Activated naive CD4-positive, alpha-beta T cell treated with Interleukin-2 at 50 U/mL for 16 hours (primary cell): ENCODE data around the gene PERCC1.
A peak's percentile ranks its signal among the peaks of the same experiment; 100 is the strongest.

ENCODE experiments used
- DNase-seq: peaks from one replicate; pipeline ENCODE4 v3.0.0-alpha.2; 2020

Gene PERCC1

DNA sequence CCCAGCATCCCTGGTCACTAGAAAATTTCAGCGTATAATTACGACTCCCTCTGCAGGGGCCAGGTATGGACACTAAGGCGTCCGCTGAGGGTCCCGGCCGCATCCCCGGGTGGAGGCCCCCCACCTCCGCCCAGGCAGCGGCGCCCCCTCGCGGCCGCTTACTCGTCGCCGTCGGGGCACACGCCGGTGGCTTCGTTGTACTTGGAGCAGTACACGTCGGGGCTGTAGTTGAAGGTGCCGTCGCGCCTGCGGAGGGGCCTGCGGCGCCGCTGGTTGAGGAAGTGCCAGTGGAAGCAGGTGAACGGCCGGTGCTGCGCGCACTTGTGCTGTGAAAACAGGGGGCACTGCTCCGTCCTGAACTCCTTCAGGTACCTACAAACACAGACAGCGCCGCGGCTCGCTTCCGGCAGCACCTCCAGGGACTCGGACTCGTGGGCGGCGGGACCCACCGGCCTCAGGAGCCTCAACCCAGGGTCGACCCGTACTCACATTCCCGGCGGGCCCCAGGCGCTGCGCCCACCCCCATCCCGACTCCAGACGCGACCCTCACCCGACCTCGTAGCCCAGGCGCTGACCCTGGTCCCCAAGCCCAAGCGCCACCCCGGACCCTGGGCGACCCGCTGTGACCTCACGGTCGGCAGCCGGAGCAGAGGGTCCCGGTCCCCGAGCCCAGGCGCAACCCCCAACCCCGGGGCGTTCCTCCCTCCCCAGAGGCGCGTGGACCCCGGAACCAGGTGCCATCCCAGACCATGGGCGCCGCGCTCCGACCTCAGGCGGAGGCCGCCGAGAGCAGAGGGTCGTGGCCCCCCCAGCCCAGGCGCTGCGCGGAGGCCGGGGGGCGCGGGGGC lies 17.0 kb upstream of the PERCC1 start:
- peak; percentile 66 for DNase-seq

DNA sequence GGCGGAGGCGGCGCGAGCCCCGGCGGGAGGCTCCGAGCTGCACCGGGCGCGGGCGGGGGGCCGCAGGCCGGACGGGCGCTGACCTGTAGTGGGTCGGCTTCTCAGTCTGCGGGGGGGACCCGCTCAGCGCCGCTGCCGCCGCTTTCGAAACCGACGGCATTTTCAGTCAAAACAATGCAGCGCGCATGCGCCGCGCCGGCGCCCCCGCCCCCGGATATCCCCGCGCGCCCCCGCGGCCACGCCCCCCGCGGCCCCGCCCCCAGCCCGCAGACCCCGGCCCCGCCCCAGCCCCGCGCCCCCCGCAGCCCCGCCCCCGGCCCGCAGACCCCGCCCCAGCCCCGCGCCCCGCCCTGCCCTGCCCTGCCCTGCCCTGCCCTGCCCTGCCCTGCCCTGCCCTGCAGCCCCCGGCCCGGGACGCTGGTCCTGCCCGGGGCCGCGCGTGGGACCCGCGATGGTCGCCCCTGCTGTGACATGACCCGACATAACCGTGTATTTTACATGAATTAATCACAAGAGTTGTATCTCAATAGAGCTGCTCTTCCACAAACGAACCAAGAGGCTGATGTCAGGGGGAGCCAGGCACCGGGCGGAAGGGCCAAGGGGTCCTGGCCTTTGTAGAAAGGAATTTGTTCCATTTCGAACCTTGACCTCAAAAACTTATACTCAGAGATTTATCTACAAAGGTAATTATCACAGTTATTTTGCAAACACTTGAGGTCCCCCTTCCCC lies 16.2 kb upstream of the PERCC1 start, which contains the start of gene UNKL:
Gene UNKL (minus strand): TSS at position 173 of the 729 bp plus-strand sequence. CDS start 13 bp downstream, at position 160.
- peak; percentile 81 for DNase-seq

DNA sequence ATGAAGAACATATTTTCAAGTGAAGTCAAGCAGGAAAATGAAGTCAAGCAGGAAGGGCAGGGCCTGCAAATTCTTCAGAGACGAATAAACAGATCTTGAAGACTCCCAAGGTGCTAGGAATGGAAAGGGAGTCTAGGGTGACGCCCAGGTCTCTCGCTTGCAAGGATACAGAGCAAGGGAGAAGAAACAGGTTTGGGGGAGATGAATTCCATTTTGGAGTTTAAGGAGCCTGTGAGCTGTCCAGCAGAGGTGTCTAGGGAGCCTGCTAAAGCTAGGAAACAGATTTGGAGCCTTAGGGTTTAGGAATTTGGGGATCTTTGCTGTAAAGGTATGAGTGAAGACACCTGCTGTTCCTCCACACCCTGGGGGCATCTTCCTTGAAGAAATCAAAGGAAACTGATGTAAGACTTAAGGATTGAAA lies 14.3 kb upstream of the PERCC1 start:
- DNase-seq = no peak

DNA sequence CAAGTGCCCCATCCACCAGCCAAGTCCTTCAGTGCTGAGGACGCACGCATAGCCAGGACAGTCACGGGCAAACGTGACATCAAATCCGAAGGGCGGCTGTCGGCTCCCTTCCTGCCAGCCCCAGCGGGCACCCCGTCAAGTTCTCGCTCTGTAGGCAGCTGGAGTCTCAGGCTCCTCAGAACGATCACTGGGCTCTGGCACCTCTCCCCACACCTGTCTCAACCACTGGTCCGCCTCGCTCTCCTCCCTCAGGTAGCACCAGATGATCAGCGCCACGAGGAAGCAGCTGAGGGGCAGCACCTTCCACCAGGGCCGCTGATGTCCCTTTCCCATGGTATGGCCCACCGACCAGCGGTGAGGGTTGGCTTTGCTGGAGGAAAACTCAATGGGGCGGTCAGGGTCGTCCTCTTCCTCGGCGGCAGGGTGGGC lies 10.8 kb upstream of the PERCC1 start:
- DNase-seq = no peak

DNA sequence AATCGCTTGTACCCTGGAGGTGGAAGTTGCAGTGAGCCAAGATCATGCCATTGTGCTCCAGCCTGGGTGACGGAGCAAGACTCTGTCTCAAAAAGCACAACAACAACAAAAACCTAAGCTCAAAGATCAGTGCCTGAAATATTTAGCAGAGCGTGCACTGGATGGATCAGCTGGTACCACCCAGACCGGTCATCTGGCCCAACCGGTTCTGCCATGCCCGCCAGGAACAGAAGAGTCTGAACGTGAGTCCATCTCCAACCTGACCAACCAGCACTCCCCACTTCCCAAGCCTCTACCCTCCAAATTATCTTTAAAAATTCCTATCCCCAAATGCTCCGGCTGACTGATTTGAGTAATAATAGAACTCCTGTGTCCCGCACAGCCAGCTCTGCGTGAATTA lies 8.8 kb upstream of the PERCC1 start:
- DNase-seq = no peak

DNA sequence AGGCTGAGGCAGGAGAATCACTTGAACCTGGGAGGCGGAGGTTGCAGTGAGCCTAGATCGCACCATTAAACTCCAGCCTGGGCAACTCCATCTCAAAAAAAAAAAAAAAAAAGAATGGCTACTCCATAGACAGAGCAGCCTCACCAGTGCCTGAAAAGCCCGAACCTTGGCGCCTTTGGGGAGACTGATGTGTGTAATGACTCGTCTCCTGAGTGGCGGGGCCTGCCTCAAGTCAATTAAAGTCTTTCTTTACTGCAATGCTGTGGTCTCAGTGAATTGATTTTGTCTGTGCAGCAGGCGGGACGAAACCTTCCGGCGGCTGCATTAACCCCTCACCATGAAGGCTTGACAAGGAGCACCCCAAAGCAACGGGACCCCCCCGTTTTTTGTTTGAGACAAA lies 6.8 kb upstream of the PERCC1 start:
- DNase-seq = no peak

DNA sequence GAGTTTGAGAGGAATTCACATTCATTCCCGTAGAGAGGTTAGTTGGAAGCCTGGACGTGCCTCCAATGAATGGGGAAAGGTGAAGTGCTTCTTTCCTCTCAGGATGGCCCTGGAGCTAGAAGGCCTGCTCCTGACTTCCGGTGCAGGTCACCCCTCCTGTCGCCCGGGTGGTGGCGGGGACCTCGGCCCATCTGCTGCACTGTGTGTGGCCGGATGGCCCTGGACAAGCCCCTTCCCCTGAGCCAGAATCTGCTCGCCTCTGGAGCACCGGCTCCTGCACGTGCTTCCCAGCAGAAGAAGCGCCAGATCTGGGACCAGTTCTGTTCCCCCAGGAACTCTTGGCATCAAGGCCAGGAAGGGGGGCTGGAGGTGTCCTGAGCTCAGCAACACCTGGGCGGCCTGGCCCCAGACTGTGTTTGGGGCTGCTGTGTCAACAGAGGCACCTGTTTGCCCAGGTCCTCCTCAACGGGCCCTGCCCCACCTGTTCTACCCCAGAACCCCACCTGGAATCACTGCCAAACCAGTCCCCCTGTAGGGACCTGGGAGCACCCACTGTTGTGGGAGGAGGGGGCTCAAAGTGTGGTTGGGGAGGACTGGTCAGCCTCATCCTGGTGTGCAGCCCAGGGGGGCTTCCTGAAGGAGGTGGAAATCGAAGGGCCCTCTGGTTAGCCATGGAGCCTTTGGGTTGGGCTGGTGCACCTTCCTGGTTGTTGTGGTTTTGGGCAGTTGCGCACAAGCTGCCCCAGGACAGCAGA lies 5.1 kb upstream of the PERCC1 start:
- no peak for DNase-seq

DNA sequence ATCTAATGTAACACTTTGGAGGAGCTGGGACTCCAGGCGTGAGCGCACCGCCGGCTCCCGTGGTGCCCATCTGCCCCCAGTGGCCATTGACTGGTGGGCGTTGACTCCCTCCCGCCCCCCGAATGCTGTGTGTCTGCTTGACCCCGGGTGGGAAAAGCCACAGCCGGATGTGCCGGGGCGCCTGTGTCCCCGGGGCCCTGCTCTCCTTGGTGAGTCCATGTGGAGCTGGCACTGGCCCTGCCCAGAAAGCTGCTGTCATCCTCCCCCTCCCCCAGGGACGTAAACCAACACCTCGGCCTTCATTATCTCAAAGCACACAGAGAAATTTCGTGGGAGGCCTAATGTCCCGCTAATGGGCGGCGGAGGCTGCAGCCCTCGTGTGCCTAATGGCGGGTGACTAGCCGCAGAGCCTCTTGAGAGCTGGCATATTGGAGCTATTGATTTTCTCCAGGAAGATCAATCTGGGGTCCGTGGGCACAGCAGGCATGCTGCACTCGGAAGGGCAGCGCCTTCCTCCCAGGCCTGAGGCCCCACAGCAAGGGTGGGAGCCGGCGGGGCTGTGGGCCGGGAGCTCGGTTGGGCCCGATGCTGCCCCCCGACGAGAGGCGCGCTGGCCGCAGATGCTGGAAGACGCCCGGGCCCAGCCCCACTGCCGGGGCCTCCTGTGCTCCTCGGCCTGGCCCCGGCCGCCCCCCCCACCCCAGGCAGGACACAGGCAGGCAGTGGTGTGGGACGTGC lies 4.0 kb upstream of the PERCC1 start:
- DNase-seq = no peak

DNA sequence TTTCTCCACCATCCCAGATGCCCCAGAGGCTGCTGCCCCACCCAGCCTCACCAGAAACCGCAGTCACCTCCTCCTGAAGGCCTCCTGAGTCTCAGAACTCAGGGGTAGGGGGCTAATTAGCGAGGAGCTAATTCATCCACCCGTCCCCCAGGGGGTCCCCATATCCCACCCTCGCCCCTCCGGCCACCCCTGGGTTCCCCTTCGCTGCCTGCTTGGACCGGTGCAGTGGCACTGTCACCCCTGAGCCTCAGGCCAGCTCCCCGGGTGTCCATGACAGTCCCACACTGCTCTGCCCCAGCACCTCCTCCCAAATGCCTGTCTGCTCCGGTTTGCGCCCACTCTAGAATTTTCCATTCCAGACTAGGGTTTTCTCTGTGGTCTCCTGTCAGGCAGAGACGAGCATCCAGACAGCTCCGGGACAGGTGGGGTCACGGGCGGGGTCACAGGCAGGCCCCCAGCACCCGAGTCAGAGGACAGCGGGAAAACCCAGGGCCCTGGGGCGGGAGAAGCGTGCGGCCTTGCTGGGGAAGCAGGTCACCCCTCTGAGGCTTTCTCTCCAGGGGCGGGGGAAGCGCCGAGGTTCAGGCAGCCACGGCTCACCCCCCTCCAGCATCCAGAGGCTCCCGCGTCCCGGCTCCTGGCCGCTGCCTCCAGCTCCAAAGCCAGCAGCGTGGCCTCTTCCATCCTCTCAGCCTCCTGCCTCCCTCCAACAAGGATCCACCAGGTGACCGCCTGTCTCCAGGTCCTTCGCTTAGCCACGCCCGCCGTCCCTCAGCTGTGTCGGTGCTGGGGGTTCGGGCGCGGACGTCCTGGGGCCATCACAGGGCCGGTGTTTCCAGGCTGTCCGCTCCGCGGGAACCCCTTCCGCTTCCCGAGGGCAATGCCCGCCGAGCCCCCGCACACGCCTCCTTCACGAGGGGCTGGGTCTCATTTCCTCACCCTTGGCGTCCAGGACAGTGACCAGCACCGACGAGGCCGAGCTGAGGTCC lies 3.1 kb upstream of the PERCC1 start:
- no peak for DNase-seq

DNA sequence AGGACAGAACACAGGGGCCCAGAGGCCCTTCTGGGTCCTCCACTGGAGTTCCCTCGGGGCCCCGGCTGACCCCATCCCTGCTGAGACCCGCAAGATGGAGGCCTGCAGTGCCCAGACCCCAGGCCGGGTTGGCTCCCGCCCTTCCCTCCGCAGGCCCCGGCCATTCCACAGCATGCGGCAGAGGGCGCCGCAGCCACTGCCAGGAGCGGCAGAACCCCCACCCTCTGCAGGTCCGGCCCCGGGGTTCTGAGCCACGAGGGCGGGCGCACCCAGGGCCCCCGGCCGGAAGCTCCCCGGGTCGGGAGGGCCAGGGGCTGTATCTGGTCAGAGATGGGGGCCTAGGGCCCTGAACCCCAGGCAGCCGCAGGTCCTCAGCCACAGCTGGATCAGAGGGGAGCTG lies 2.4 kb upstream of the PERCC1 start:
- DNase-seq = peak; percentile 42

DNA sequence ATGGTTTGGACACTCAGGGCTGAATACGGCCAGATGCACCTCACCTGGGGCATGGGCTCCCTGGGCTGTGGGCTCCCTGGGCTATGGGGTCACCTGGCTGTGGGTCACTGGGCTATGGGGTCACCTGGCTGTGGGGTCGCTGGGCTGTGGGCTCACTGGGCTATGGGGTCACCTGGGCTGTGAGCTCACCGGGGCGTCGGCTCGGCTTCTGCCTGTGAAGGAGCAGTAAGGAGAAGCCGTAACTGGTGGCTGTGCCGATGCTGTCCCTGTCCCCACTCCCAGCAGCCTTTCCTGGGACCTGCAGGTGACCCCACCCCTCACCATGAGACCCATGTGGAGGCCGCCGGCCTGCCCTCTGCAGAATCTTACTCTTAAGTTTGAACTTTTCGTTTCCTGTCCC lies 1.9 kb upstream of the PERCC1 start:
- DNase-seq = no peak

DNA sequence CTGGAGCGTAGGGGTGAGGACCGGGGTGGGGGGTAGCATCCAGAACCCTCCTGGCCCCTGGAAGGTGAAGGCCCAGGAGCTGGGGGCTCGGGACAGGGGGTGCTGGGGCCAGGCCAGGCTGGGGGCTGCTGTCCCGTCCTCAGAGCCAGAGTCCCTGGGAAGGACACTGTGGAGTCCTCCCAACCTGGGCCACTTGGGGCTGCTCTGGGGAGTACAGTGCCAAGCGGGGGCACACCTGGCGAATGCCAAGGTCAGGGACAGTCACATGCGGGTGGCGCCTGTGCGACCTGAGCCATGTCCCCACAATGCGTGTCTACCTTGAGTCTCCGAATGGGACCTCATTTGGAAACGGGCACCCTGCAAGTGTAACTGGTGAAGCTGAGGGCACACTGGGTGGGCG lies 1.2 kb upstream of the PERCC1 start:
- no peak for DNase-seq

DNA sequence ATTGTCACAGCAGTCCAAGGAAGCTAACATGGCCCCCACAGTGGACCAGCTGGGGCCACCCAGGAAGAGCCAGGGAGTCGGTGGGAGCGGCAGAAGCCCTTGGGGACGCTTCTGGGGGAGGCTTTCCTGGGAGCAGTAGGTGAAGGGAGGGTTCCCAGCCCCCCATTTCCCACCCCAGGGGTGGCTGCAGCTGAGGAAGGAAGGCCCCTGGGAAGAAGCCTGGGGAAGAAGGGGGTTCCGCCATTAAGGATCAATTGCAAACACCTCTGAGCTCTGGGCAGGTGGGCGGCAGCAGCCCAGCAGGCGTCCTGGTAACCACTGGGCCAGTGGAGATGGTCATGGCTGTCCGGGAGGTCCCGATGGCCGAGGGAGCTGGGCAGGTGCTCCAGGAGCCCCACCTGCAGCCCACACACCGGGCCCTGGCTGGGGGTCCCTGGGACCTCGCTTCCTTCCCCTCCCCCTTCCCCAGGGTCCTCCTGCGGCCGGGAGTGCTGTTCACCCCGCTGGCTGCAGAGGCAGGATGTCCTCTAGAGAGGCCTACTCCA lies 592 bp upstream of the PERCC1 start:
- DNase-seq = no peak

DNA sequence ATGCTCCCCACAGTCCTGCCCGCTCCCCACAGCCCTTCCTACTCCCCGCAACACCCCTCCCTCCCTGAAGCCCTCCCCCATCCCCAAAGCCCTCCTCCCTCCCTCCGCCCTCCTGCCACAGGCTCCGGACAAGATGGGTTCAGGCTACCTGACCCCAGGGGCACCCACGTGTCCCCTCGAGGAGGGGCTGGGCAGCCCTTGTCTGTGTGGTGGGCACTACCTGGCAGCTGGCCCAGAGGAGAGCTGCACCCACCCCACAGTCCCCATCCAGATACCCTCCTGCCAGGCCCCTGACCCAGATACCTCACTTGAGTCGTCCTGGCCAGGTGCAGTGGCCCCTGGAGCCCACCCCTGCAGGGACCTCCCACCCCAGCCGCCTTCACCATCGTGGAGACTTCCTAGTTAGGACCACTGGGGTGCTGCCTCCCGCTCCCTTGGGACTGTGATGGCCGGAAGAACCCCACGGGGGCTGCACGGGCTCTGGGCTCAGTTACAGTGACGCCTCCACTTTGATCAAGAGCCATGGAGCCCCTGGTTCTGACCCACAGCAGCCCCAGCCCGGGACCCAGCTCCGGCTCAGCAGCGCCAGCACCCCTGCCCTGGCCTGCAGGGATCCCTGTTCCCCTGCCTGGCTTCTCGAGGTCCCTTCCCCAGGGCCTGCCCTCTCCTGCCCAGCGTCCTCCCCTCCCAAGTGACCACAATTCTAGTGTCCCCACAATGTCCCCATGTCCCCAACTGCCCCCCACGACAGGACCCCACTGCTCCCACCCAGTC lies 806 bp downstream of the PERCC1 start:
- no peak for DNase-seq

DNA sequence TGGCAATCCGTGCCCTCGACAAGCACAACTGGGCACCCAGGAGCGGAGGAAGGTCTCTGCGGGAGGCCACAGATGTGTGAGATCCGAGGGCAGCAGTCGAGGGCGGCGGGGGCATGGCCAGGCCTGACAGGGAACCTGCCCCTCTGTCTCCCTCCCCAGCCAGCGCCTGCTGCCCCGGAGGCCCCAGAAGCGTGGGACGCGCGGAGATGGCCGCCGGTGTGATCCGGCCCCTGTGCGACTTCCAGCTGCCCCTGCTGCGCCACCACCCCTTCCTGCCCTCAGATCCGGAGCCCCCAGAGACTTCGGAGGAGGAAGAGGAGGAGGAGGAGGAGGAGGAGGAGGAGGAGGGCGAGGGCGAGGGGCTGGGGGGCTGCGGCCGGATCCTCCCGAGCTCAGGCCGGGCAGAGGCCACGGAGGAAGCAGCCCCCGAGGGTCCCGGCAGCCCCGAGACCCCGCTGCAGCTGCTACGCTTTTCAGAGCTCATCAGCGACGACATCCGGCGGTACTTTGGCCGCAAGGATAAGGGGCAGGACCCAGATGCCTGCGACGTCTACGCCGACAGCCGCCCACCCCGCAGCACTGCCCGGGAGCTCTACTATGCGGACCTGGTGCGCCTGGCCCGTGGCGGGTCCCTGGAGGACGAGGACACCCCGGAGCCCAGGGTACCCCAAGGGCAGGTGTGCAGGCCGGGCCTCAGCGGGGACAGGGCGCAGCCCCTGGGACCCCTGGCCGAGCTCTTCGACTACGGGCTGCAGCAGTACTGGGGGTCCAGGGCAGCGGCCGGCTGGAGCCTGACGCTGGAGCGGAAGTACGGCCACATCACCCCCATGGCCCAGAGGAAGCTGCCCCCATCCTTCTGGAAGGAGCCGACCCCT lies 1.7 kb downstream of the PERCC1 start:
- DNase-seq = no peak

DNA sequence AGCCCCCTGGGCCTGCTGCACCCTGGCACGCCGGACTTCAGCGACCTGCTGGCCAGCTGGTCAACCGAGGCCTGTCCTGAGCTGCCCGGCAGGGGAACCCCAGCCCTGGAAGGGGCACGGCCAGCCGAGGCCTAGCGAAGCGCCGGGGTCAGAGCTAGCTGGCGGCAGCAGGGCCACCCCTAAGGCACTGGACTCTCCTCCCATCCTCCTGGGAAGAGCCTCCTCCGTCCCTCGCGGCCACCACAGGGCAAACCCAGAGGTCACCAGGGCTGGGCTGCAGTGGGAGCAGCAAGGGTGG lies 2.3 kb downstream of the PERCC1 start:
- no peak for DNase-seq

DNA sequence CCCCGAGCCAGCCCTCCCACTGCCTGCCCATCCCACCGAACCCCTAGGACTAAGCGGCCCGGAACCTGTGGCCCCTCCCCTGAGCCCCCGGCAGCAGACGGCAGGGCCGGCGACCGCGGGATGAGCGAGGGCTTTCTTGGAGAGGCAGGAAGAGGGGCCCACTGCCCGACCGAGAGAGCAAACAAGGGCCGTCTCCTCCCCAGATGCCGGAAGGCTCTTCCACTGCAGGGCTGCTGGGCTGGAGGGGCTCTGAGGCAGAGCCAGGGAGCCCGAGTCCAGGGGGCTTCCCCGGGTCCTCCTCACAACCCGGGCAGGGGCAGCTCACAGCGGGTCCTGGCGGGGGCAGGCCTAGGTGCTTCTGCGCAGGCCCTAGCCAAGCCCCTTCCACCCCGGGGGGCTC lies 2.9 kb downstream of the PERCC1 start:
- DNase-seq = no peak

DNA sequence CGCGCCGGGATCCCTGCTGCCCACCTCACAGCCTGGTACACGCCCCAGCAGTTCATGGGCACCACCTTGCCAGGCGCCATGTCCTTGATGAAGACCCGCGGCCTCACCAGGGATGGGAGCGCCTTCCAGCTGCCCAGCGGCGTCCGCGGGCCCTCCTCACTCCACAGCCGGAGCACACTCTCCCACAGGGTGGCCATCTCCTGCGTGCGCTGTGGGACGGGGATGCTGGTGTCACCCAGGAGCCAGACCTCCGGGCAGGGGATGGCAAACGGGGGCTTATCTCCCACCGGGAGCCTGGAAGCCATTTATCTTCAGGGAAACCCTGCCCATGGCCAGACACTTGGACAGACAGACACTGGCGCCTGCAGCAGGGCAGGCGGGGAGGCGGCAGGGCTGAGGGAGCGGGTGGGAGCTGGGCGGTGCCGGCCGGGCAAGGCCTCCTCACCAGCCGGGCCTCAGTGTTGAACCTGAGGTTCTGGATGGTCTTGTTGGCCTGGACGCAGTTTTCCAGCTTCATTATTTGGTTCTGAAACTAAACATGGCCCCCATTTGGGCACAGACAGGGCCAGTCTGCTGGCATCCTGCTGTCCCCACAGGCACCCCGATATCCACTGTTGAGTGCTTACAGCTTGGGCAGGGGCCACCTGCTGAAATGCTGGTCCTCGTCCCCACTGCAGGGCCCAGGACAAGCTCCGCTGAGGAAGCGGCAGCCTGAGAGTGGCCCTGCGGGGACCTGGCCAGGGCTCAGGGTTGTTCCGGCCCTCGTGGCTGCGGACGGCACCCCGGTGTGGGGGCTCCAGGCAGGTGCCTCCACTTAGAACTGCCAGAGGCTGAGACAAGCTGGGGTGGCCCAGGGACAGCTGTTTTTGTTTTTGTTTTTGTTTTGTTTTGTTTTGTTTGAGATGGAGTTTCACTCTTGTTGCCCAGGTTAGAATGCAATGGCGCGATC lies 4.0 kb downstream of the PERCC1 start:
- no peak for DNase-seq
